HepG2 (cell line): Measurements from ENCODE around the gene MYD88. TPM values are rescaled to one million over a fixed set of nuclear protein-coding genes. Genes with fewer than 3 reads are reported as not detected.

Source experiments
- ARNTL ChIP-seq: sonication (generic); formaldehyde crosslinking; IDR thresholded peaks from 2 replicates; pipeline ENCODE4 v1.4.0; 2020; ENCODE audit warnings: mild to moderate bottlenecking, missing genetic modification reagents
- IRF1 ChIP-seq: sonication (generic); formaldehyde crosslinking; IDR thresholded peaks from 2 replicates; pipeline ENCODE4 v1.4.0; 2020; ENCODE audit warnings: low read depth, mild to moderate bottlenecking, missing genetic modification reagents
- KAT7 ChIP-seq: IDR thresholded peaks from 2 replicates; pipeline ENCODE4 v1.6.1; 2018; ENCODE audit warnings: borderline replicate concordance, missing compliant biosample characterization
- KLF13 ChIP-seq: sonication (generic); formaldehyde crosslinking; IDR thresholded peaks from 2 replicates; pipeline ENCODE4 v1.4.0; 2020; ENCODE audit warnings: mild to moderate bottlenecking, missing genetic modification reagents
- MXD3 ChIP-seq: IDR thresholded peaks from 2 replicates; pipeline ENCODE4 v1.6.1; 2016; ENCODE audit warnings: mild to moderate bottlenecking, missing biosample characterization, missing genetic modification reagents
- NFKB2 ChIP-seq: sonication (generic); formaldehyde crosslinking; IDR thresholded peaks from 2 replicates; pipeline ENCODE4 v1.4.0; 2020; ENCODE audit warnings: missing genetic modification reagents, borderline replicate concordance
- TBX3 ChIP-seq: fragments of 450-650 bp; IDR thresholded peaks from 2 replicates; pipeline ENCODE4 v1.6.1; 2017; ENCODE audit warnings: antibody characterized with exemption, mild to moderate bottlenecking, inconsistent platforms, borderline replicate concordance
- TFDP1 ChIP-seq: IDR thresholded peaks from 2 replicates; pipeline ENCODE4 v1.6.1; 2016; ENCODE audit warnings: missing compliant biosample characterization, missing genetic modification reagents, borderline replicate concordance
- ZBTB25 ChIP-seq: IDR thresholded peaks from 2 replicates; pipeline ENCODE4 v1.6.1; 2018; ENCODE audit warnings: missing genetic modification reagents
- ZBTB40 ChIP-seq, 2 experiments: fragments of 450-650 bp in 1 of 2; sonication (generic) in 1 of 2; formaldehyde crosslinking in 1 of 2; IDR thresholded peaks; 2 replicates each; pipeline versions ENCODE4 v1.6.1 to v1.8.0; 2016 to 2022; ENCODE audit warnings: antibody characterized with exemption in 1 of 2, mild to moderate bottlenecking in 1 of 2, missing genetic modification reagents in 1 of 2
- ZBTB42 ChIP-seq: sonication (generic); formaldehyde crosslinking; IDR thresholded peaks from 2 replicates; pipeline ENCODE4 v1.5.0; 2020; ENCODE audit warnings: mild to moderate bottlenecking, missing genetic modification reagents
- ZBTB7B ChIP-seq: sonication (generic); formaldehyde crosslinking; IDR thresholded peaks from 2 replicates; pipeline ENCODE4 v1.4.0; 2020; ENCODE audit warnings: missing genetic modification reagents
- ZMYM2 ChIP-seq: sonication (generic); formaldehyde crosslinking; IDR thresholded peaks from 2 replicates; pipeline ENCODE4 v1.8.0; 2022; ENCODE audit warnings: mild to moderate bottlenecking, missing genetic modification reagents
- ZMYM4 ChIP-seq: sonication (generic); formaldehyde crosslinking; IDR thresholded peaks from 2 replicates; pipeline ENCODE4 v1.8.1; 2023; ENCODE audit warnings: mild to moderate bottlenecking, missing genetic modification reagents
- ZNF431 ChIP-seq: sonication (generic); formaldehyde crosslinking; IDR thresholded peaks from 2 replicates; pipeline ENCODE4 v1.9.0; 2022; ENCODE audit warnings: missing genetic modification reagents, low read depth, mild to moderate bottlenecking, borderline replicate concordance
- ZNF547 ChIP-seq: sonication (generic); formaldehyde crosslinking; IDR thresholded peaks from 2 replicates; pipeline ENCODE4 v1.5.1; 2020; ENCODE audit warnings: mild to moderate bottlenecking, missing genetic modification reagents
- polyA plus RNA-seq, 8 experiments: library from polyadenylated mRNA; depleted of rRNA in 3 of 8; stranded (reverse) in 7 of 8; unstranded in 1 of 8; fragments of >200 nt; fragmentation: Illumina TruSeq in 4 of 8; extraction: Trizol in 4 of 8; gene quantifications; 2 replicates each; pipeline versions ENCODE4 v1.2.1 to v1.2.3, GENCODE V29; 2011 to 2016; ENCODE audit warnings: low read depth in 4 of 8, missing spikeins in 1 of 8, mixed read lengths in 1 of 8; ENCODE audit not compliant: insufficient read depth in 1 of 8
- total RNA-seq, 5 experiments: library from RNA; depleted of rRNA; stranded (reverse); fragments of >200 nt; fragmentation: Illumina TruSeq; extraction: Trizol; gene quantifications; 2 replicates each; pipeline ENCODE4 v1.2.3, GENCODE V29; 2016; ENCODE audit warnings: low read depth in 1 of 5

MYD88 gene
- total and polyA plus RNA-seq, 2 of the 13 experiments (the other 11 are each of a cell fraction or from before 2014, with no cell fraction given), result 7.6 to 32.7 TPM

GRCh38 chr3:38117748-38118420 lies 20.6 kb upstream of the MYD88 start (continued):
- TF ChIP-seq TFDP1 (CRISPR knock-in tag) (no peak), MXD3 (CRISPR knock-in tag) (no peak), ZMYM2 (no peak), ZBTB42 (CRISPR knock-in tag) (no peak), ARNTL (CRISPR knock-in tag) (no peak), KAT7 (CRISPR knock-in tag) (no peak), ZMYM4 (CRISPR knock-in tag) (no peak), TBX3 (0 out of 2 replicates have a peak, but pooled peaks have one; percentile 23), ZNF431 (CRISPR knock-in tag) (no peak), KLF13 (CRISPR knock-in tag) (no peak), NFKB2 (CRISPR knock-in tag) (peak; percentile 67; the same call in 1 of the 2 replicates), IRF1 (no peak), ZNF547 (CRISPR knock-in tag) (no peak), ZBTB7B (peak; percentile 45; the same call in 1 of the 2 replicates), ZBTB25 (CRISPR knock-in tag) (no peak), ZBTB40 (IDR thresholded peaks at IDR 0.05) (no peak), ZBTB40 (CRISPR knock-in tag; IDR thresholded peaks at IDR 0.05) (no peak)
